SK-N-DZ (cell line): ENCODE data around the gene CKS1B.
A peak's percentile ranks its signal among the peaks of the same experiment; 100 is the strongest.

Source experiments
- DNase-seq: peaks from one replicate; pipeline ENCODE4 v3.0.0-alpha.2; 2015; ENCODE audit warnings: low spot score
- small RNA-seq, 2 experiments: library from RNA; depleted of rRNA; stranded (forward); fragments of <200 nt; gene quantifications; one replicate each; pipeline ENCODE3, GENCODE V24; 2014

The CKS1B gene

GRCh38 chr1:155014709-155015508, 40.4 kb downstream of the CKS1B start:
- no peak for DNase-seq

GRCh38 chr1:155015527-155016230, 41.2 kb downstream of the CKS1B start:
- no peak for DNase-seq

- no peak for DNase-seq
These were observed 41.9 kb downstream of the CKS1B start for GRCh38 chr1:155016231-155016831.

- DNase-seq = peak; percentile 94
These were observed 42.8 kb downstream of the CKS1B start for GRCh38 chr1:155017041-155017945.

GRCh38 chr1:155017946-155018316, 43.5 kb downstream of the CKS1B start:
- DNase-seq = no peak

- no peak for DNase-seq
These were observed 44.3 kb downstream of the CKS1B start for GRCh38 chr1:155018617-155019348.

- no peak for DNase-seq
These were observed 45.1 kb downstream of the CKS1B start for GRCh38 chr1:155019377-155020245.

- no peak for DNase-seq
These were observed 47.9 kb downstream of the CKS1B start for GRCh38 chr1:155022136-155022926.

GRCh38 chr1:155022927-155023236, 48.4 kb downstream of the CKS1B start:
- no peak for DNase-seq

GRCh38 chr1:155023627-155024026, 49.1 kb downstream of the CKS1B start:
- DNase-seq = no peak

- no peak for DNase-seq
These were observed 49.8 kb downstream of the CKS1B start for GRCh38 chr1:155024315-155024714.

GRCh38 chr1:155026154-155026553, 51.7 kb downstream of the CKS1B start:
- no peak for DNase-seq

GRCh38 chr1:155026588-155026987, 52.1 kb downstream of the CKS1B start:
- no peak for DNase-seq

Small RNA genes within 50 kb of the gene (small RNA-seq; reads per million reads assigned to genes)
- gene MIR4258 (0 reads per million in 2 experiments), gene RF00017 (0 reads per million in 2 experiments)
